GM12874 (cell line): Measurements from ENCODE around the gene MMP25.

Experiments
- CTCF ChIP-seq: IDR thresholded peaks from 2 replicates; pipeline ENCODE4 v1.5.1; 2011; ENCODE audit warnings: low read depth, mild to moderate bottlenecking, control low read depth, low read length, moderate library complexity; ENCODE audit not compliant: insufficient read depth

MMP25 gene

GRCh38 chr16:3004781-3005284 is 41.5 kb upstream of the MMP25 start:
- no peak for TF ChIP-seq CTCF

GRCh38 chr16:3007059-3007956 is 39.1 kb upstream of the MMP25 start:
- TF ChIP-seq CTCF, result no peak

- TF ChIP-seq CTCF, result no peak
Observed at GRCh38 chr16:3007957-3008689, 38.2 kb upstream of the MMP25 start.

GRCh38 chr16:3008690-3009037 is 37.7 kb upstream of the MMP25 start:
- TF ChIP-seq CTCF, result no peak

- TF ChIP-seq CTCF, result no peak
Observed at GRCh38 chr16:3009568-3010390, 36.6 kb upstream of the MMP25 start.

GRCh38 chr16:3010510-3010909 is 35.9 kb upstream of the MMP25 start:
- TF ChIP-seq CTCF, result no peak

- no peak for TF ChIP-seq CTCF
Observed at GRCh38 chr16:3012246-3012645, 34.1 kb upstream of the MMP25 start.
